Measurements from ENCODE around the gene THSD8. TPM values are rescaled to one million over a fixed set of nuclear protein-coding genes. Genes with fewer than 3 reads are reported as not detected.

The THSD8 gene
- total and polyA plus RNA-seq, 2 of the 8 experiments (the other 6 are each of a cell fraction or from before 2014, with no cell fraction given), result 8.2 to 42.3 TPM

DNA sequence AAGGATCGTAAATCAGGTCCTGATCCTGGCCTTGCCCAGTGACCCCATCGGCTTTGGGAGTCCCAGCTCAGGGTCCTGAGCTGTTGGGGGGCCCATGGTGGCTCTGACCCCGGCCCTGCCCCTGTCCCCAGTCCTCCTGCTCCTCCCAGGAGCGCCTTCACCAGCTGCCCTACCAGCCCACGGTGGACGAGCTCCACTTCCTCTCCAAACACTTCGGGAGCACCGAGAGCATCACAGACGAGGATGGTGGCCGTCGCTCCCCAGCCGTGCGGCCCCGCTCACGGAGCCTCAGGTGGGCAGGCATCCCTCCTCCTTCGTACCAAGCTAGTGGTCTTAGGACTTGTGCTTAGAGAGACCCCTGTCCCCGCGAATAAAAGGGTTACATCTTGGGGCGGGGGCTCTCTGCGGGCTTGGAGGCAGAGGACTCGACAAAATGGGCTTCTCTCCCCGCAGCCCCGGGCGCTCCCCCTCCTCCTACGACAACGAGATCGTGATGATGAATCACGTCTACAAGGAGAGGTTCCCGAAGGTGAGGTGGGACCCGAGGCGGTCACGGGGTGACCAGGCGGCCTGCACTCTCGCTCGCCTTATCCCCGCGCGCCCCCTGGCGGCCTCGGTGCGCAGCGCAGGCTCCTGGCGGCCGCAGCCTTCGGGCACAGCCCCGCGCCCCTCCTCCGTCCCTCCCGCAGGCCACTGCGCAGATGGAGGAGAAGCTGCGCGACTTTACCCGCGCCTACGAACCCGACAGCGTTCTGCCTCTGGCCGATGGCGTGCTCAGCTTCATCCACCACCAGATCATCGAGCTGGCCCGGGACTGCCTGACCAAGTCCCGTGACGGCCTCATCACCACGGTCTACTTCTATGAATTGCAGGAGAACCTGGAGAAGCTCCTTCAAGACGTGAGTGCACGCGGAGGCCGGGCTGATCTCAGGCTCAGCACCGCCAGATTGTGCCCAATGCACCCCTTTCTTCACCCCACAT is 45.6 kb downstream of the THSD8 start (continued):
- TF ChIP-seq, protein P1, sequence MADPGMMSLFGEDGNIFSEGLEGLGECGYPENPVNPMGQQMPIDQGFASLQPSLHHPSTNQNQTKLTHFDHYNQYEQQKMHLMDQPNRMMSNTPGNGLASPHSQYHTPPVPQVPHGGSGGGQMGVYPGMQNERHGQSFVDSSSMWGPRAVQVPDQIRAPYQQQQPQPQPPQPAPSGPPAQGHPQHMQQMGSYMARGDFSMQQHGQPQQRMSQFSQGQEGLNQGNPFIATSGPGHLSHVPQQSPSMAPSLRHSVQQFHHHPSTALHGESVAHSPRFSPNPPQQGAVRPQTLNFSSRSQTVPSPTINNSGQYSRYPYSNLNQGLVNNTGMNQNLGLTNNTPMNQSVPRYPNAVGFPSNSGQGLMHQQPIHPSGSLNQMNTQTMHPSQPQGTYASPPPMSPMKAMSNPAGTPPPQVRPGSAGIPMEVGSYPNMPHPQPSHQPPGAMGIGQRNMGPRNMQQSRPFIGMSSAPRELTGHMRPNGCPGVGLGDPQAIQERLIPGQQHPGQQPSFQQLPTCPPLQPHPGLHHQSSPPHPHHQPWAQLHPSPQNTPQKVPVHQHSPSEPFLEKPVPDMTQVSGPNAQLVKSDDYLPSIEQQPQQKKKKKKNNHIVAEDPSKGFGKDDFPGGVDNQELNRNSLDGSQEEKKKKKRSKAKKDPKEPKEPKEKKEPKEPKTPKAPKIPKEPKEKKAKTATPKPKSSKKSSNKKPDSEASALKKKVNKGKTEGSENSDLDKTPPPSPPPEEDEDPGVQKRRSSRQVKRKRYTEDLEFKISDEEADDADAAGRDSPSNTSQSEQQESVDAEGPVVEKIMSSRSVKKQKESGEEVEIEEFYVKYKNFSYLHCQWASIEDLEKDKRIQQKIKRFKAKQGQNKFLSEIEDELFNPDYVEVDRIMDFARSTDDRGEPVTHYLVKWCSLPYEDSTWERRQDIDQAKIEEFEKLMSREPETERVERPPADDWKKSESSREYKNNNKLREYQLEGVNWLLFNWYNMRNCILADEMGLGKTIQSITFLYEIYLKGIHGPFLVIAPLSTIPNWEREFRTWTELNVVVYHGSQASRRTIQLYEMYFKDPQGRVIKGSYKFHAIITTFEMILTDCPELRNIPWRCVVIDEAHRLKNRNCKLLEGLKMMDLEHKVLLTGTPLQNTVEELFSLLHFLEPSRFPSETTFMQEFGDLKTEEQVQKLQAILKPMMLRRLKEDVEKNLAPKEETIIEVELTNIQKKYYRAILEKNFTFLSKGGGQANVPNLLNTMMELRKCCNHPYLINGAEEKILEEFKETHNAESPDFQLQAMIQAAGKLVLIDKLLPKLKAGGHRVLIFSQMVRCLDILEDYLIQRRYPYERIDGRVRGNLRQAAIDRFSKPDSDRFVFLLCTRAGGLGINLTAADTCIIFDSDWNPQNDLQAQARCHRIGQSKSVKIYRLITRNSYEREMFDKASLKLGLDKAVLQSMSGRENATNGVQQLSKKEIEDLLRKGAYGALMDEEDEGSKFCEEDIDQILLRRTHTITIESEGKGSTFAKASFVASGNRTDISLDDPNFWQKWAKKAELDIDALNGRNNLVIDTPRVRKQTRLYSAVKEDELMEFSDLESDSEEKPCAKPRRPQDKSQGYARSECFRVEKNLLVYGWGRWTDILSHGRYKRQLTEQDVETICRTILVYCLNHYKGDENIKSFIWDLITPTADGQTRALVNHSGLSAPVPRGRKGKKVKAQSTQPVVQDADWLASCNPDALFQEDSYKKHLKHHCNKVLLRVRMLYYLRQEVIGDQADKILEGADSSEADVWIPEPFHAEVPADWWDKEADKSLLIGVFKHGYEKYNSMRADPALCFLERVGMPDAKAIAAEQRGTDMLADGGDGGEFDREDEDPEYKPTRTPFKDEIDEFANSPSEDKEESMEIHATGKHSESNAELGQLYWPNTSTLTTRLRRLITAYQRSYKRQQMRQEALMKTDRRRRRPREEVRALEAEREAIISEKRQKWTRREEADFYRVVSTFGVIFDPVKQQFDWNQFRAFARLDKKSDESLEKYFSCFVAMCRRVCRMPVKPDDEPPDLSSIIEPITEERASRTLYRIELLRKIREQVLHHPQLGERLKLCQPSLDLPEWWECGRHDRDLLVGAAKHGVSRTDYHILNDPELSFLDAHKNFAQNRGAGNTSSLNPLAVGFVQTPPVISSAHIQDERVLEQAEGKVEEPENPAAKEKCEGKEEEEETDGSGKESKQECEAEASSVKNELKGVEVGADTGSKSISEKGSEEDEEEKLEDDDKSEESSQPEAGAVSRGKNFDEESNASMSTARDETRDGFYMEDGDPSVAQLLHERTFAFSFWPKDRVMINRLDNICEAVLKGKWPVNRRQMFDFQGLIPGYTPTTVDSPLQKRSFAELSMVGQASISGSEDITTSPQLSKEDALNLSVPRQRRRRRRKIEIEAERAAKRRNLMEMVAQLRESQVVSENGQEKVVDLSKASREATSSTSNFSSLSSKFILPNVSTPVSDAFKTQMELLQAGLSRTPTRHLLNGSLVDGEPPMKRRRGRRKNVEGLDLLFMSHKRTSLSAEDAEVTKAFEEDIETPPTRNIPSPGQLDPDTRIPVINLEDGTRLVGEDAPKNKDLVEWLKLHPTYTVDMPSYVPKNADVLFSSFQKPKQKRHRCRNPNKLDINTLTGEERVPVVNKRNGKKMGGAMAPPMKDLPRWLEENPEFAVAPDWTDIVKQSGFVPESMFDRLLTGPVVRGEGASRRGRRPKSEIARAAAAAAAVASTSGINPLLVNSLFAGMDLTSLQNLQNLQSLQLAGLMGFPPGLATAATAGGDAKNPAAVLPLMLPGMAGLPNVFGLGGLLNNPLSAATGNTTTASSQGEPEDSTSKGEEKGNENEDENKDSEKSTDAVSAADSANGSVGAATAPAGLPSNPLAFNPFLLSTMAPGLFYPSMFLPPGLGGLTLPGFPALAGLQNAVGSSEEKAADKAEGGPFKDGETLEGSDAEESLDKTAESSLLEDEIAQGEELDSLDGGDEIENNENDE (IDR thresholded peaks at IDR 0.05; ENCODE audit: insufficient replicate concordance, low read length), result no peak
- TF ChIP-seq EGR1 (IDR thresholded peaks at IDR 0.05; ENCODE audit: borderline replicate concordance, low read depth, low read length) (no peak), SIX5 (IDR thresholded peaks at IDR 0.05; ENCODE audit: low read depth, low read length) (no peak), SAP30 (IDR thresholded peaks at IDR 0.05; ENCODE audit: insufficient read depth, insufficient replicate concordance, low read length) (no peak), FOSL1 (IDR thresholded peaks at IDR 0.05; ENCODE audit: insufficient read depth, low read depth, low read length) (no peak), RAD21 (IDR thresholded peaks at IDR 0.05 in 1 of 2, conservative IDR thresholded peaks at IDR 0.05 in 1 of 2; ENCODE audit: low read depth in 2 of 2, low read length in 2 of 2) (peak; percentile 92 to 94), SIRT6 (IDR thresholded peaks at IDR 0.05; ENCODE audit: low read length) (no peak), EP300 (IDR thresholded peaks at IDR 0.05; ENCODE audit: borderline replicate concordance in 1 of 2, low read depth in 2 of 2, low read length in 2 of 2) (no peak)

All from H1 (cell line).